GM21367 (cell line): ENCODE measurements around the gene STXBP1.
"Not testable (repeated sequence)": the region's sequence is repeated elsewhere in the genome, so short reads cannot be mapped to it uniquely, and the experiment has no call there.

Source experiments
- ATAC-seq: cut with Tn5 transposase; IDR thresholded peaks from one replicate; pipeline ENCODE4 v1.9.1; 2021; ENCODE audit not compliant: unreplicated experiment

Gene STXBP1

DNA sequence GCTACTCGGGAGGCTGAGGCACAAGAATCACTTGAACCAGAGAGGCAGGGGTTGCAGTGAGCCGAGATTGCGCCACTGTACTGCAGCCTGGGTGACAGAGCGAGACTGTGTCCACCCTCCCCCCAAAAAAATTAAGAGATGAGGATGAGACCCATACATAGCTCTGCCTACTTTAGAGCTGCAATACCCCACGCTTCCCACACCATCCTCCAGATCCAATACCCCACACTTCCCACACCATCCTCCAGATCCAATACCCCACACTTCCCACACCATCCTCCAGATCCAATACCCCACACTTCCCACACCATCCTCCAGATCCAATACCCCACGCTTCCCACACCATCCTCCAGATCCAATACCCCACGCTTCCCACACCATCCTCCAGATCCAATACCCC is 34.9 kb upstream of the STXBP1 start:
- not testable (repeated sequence) for ATAC-seq

DNA sequence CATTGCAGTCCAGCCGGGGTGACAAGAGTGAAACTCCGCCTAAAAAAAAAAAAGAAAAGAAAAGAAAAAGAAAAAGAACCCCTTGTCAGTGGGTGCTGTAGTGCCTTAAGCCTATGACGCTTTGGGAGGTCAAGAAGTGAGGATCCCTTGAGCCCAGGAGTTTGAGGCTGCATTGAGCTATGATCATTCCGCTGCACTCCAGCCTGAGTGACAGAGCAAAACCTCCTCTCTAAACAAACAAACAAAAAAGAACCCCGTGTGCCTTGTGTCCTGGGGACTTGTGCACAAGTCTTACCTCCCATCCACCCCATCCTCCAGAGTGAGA is 33.5 kb upstream of the STXBP1 start:
- ATAC-seq, result no peak

DNA sequence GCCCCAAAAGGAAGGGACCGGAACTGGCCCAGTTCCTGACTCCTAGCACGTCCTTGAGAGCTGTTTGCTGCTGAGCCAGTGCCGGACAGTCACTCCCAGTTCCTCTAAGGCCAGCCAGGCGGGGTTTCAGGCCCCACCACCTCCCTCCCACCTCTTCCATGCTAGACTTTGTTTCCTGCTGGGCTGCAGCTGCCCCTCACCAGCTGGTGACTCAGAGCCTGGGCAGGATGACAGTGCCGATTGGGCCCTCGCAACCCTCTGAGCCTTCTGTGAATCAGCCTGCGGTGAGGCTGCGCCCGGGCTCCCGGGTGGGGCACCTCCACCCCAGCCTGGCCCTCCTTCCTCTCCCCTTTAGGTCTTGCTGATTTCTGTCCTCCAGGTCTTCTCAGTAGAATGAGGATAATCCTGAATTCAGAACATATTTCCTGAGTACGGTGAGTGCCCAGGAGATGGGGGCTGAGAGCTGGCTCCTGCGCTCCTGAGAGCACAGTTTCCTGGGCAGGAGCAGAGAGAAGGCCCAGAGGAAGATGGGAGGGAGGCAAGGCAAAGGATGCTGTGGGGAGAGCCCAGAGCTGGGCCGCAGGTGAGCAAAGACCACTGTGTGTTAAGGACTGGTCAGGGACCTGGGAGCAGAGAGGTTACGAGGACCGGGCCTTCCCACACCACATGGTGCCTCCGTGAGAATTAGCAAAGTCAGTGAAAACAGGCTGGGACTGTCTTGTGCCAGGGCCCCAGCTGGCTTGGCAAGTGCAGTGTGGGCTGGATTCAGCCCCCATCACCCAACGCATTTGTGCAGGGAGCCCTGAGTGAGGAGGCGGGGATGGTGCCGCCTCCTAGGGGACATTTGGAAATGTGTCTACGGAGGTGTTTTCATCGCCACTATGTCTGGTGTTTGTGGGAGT is 32.9 kb upstream of the STXBP1 start:
- ATAC-seq, result no peak

DNA sequence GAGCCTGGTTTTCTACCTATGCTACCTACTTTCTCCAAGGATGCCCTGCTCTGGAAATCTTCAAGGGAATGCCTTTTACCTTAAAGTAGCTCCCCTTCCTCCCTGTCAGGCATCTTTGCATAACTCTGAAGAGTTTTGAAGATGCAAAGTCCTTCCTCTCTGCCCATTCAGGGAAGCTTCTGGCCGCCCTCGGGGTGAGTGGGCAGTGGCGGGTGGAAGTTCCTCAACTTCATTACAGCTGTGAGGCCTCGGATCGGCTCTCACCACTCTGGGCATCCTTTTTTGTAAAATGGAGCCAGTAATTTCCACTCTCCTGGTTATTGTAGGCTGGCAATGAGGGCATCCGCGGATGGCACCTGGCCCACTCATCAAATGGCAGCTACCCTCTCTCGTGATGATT is 31.7 kb upstream of the STXBP1 start:
- ATAC-seq, result no peak

DNA sequence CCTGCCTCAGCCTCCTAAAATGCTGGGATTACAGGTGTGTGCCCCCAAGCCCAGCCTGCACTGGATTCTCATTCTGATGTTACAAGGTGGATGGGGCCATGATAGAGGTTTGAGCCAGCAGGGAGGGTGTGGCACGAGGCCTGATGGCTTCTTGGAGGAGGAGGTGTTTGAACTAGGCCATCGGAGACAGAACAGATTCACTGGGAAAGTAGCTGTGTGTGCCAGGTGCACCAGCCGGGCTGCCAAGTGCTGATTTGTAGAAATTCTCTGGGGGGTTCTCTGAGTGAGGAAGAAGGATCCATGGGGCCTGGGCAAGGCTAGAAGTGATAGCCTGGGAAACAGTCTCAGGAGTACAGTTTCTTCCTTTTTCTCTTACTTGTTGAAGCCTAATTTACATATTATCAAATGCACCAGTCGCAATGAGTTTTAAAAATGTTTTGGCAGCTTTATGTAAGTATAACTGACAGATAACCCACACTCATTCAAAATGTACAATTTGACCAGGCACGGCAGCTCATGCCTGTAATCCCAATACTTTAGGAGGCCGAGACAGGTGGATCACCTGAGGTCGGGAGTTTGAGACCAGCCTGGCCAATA is 31.1 kb upstream of the STXBP1 start:
- ATAC-seq, result no peak

DNA sequence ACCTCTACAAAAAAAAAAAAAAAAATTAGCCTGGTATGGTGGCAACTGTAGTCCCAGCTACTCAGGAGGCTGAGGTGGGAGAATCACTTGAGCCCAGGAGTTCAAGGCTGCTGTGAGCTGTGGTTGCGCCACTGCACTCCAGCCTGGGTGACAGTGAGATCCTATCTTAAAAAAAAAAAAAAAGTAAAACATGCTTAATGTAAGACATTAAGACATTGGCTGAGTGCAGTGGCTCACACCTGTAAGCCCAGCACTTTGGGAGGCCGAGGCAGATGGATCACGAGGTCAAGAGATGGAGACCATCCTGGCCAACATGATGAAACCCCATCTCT is 27.6 kb upstream of the STXBP1 start:
- ATAC-seq, result not testable (repeated sequence)

DNA sequence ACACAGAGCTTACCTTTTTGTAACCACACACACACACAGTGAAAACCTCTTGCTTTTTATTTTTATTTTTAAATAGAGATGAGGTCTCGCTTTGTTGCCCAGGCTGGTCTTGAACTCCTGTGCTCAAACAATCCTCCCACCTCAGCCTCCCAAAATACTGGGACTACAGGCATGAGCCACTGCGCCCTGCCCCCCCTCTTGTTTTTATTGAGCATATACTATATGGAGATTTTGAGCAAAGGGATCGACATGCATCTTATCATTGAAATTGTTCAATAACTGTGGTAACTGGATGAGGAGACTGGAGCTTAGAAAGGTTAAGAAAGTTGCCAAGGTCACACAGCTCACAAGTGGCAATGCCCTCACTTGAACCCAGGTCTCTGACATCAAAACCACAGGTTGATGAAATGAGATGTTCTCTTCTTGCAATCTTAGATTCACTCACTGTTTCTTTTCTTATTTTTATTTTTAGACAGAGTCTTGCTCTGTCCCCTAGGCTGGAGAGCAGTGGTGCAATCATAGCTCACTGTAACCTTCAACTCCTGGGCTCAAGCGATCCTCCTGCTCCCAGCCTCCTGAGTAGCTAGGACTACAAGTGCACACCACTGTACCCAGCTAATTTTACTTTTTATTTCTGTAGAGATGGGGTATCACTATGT is 26.8 kb upstream of the STXBP1 start:
- no peak for ATAC-seq

DNA sequence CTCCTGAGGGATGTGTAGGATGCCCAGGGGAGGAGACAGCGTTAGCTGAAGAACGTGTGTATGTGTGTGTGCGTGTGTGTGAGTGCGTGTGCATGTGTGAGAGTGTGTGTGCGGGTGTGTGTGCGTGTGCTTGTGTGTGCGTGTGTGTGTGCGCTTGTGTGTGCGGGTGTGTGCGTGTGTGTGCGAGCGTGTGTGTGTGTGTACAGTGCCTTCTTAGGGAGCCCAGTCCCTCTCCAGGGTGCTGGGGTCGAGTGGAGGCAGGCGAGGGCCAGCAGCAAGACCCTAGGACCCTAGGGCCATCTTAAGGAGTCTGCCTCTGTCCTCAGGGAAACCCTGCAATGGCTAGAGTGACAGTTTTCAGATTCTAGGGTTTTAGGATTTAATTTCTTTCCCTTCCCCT is 26.0 kb upstream of the STXBP1 start:
- no peak for ATAC-seq

DNA sequence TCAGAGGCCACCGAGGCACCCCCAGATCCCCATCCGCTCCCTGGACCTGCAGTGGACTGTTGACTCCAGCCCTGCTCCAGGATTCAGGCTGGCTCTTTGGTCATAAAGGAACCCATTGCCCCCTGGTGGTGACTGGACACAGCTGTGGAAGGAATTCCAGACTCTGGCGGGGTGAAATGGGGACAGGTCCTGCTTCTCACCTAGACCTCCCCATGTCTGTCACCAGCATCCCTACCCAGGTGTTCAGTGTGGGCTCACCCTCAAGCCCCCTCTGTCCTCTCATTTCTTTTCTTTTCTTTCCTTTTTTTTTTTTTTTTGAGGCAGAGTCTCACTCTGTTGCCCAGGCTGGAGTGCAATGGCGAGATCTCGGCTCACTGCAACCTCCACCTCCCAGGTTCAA is 25.5 kb upstream of the STXBP1 start:
- ATAC-seq, result no peak

DNA sequence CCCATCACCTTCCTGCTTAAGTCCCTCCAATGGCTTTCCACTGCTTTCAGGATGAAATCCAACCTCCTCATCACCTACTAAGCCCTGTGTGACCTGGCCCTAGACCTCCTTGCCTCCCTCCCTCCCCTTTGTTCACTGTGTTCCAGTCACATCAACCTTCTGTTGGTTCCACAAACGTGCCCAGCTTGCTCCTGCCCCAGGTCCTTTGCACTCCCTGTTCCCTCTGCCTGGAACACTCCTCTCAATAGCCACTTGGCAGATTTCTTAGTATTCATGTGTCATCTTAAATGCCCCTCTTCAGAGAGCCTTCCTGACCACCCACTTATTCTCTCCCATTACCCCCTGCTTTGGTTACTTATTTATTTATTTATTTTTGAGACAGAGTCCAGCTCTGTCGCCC is 24.1 kb upstream of the STXBP1 start:
- ATAC-seq, result no peak

DNA sequence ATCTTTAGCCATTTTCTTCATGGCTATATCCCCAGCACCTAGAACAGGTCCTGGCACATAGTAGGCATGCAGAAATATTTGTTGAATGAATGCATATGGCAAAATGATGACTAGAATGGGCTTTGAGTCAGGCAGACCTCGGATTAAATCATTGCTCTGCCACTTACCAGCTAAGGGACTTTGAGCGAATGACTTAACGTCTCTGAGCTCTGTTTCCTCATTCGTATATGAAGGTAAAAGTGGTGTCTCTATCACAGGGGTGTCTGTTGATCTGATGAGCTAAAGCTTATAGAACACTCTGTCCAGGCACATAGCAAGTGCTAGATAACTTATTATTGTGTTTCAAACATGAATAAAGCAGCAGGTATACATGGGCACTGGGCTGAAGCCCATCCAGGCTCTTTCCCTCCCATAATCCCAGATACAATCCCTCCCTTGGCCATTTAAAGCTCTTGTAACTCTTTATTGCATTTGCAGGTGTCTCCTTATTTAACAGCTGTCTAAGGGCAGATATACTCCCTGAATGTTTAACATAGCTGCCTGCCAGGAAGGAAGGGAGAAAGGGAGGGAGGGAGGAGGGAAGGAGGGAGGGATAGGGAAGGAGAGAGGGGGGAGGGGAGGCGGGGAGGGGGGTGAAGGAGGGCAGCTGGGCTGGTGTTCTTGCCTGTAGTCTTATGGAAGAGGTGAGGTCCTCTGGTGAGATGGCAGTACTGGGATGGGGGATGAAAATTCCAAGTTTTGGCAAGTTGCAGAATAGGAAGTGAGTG is 23.2 kb upstream of the STXBP1 start:
- ATAC-seq, result no peak

DNA sequence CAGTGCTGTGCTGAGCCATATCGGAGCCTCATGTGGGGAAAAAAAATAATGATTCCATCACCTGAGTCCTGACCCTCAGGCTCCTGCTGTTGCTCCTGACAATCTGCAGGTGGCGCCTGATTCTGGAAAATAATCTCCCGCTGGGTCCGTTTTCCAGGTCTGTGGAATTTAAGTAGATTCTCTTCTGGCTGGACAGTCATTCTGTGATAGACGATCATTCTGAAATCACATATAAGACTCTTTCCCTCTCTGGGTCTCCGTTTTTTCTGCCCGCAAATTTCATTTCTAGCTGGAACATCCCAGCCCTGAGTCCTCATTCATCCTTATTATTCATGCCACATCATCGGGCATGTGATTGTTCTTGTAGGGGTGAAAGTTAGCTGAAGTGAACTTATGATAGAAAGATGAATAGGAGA is 22.1 kb upstream of the STXBP1 start:
- ATAC-seq, result no peak

DNA sequence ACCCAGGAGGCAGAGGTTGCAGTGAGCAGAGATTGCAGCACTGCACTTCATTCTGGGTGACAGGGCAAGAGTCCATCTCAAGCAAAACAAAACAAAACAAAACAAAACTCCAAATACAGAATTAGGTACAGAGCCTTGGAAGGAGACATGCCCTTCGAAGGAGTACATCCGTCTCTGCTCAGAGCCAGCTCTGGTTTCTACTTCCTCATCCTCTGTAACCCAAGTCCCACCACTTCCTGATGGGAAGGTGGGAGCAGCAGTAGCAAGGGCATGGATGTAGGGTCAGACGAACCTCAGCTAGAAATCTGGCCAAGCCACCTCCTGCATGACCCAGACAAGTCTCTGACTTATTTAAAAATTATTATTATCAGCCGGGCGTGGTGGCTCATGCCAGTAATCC is 16.5 kb upstream of the STXBP1 start:
- ATAC-seq, result no peak

DNA sequence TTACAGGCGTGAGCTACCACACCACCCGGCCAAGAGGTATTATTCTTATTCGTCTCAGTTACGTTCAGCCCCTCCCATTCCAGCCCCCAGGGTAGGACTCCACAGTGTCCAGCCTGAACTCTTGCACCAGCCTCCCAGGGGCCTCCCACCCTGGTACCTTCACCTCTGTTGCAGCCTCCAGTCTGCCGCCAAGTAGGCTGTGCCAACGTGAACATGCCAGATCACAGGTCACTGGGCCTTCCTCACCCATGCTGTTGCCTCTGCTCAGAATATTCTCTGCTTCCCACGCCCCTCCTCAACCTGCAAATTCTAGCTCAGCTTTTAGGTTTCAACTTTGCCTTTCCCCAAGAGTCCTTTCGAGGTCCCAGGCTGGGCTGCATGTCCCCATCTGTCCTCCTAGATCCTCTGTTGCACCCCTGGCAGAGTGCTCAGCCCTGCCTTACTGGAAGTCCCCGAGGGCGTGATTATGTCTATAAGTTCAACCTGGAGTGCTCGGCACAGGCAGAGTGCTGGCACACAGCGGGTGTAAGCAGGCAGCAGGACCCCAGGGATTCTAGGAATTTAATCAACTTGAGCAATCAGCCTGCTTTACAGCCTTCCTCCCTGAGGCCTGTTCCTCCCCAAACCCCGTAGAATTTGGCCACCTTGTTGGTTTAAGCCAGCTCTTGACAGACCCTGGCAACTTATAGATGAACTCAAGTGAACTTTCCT is 13.1 kb upstream of the STXBP1 start:
- no peak for ATAC-seq

DNA sequence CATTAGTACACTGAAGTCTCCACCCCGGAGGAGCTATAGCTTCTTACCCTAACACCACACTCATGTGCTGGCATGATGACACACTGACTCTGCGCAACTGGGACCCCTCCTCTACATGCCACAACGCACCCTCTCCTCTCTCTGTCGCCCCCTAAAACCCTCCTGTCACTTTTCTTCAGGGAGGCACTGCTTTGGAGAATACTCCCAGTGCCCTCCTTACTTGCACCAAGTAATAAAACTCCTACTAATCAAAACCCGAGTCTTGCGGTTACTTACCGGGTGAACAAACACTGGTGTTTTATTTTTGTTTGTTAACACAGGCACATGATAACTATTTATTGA is 12.6 kb upstream of the STXBP1 start:
- ATAC-seq, result no peak

DNA sequence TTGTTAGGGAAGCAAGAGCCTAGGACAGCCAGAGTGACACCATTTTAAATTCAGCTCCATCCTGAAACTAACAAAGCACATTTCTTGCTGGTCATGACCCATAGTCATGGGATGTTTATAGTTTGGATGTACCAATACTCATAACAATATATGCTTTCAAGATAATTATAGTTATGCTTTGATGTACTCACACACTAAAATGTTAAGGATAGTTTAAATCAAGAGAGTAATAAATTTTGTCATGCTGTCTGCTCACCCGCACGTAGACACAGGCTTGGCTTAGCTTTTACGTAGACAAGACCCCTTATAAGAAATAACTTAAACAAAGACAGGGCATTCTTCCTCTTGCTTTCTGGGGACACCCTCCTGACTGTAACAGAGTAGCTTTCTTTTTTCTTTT is 8.9 kb upstream of the STXBP1 start:
- no peak for ATAC-seq

DNA sequence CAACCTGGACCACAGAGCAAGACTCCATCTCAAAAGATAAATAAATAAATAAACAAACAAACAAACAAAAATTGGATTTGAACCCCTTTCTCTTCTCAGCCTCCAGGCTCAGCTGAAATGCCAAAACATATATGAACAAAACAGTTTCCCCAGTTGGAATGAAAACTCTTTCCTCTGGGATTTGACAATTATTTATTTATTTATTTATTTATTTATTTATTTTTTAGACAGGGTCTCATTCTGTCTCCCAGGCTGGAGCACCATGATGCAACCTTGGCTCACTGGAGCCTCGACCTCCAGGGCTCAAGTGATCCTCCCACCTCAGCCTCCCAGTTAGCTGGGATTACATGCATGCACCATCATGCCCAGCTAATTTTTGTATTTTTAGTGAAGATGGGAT is 6.0 kb upstream of the STXBP1 start:
- no peak for ATAC-seq

DNA sequence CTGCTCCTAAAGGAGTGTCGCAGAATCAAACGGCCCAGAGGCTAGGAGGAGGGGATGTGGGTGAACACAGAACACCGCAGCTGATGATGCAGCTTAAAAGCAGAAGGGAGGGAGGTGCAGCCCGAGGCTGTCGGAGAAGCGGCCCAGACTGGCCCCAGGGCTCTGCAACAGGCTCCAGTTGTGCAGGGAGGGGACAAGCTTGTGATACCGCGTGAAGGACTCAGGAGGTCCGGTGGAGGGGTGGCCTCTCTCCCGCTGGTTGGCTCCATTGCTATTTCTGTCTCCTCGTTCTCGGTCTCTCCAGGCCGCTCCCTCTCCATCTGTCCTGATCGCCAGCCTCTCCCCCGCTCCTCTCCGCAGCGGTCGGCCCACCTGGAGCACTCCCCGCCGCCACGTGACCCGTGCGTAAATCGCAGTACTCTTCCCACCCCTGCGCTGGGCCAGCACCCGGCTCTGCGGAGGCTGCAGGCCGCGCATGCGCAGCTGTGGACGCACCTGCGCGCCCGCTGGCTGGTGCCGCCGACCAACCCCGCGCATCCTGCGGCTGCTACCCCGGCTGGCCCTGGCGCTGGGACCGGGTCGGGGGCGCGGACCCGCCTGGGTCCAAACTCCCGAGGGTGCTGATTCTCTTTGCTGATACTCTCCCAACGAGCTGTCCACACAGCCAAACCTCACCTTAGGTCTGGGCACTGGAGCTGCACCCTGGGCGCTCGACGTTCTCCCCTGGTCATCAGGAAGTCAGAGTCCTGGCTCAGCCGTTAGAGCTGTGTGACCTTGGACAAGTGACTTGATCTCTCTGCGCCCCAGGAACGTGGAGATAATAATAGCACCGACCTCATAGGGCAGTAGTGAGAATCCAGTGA is 3.7 kb upstream of the STXBP1 start:
- ATAC-seq, result no peak

DNA sequence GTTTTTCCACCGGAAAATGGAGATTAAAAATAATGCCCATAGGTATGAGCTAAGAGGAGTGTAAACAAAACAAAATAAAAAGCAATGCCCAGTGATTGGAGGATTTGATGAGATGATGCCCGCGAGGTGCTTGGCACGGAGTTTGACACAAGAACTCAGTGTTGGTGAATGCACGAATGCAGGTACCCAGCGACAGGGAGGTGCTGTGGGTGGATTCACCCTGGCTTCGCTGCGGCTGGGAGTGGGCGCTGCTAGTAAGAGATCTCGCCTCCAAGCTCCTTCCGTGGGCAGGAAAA is 526 bp upstream of the STXBP1 start:
- no peak for ATAC-seq

DNA sequence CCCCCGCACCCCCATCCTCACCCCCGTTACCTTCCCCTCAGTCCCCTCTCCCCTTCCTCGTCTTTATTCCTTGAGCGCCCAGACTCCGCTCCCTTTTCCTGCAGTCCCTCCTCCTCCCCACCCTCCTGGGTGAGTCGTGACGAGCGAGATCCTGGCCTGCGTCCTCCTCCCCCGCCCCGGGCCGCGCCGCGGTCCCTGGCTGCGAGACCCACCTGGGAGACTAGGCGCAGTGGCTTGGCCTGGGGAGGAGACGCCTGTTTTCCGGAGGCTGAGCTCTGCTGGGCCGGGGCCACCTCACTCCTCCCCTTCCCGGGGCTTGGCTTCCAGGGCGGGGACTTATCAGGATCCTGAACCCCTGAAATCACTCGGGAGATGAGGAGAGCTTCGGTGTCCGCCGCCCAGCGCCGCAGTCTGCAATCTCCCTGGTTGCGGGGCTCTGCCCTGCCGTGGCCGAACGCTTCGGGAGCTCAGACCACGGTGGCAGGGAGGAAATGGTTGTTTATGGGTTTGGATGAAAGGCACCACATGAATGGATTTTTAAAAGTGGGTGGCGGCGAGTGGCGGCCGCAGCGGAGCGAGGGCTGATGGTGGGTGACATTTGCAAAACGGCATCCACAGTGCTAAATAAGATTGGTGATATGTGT is 984 bp downstream of the STXBP1 start:
- ATAC-seq, result no peak
